Activated naive CD4-positive, alpha-beta T cell treated with Interleukin-2 at 50 U/mL for 16 hours (primary cell): ENCODE measurements around the gene YKT6.
"Not testable (repeated sequence)": the region's sequence is repeated elsewhere in the genome, so short reads cannot be mapped to it uniquely, and the experiment has no call there.

Experiments used
- DNase-seq: peaks from one replicate; pipeline ENCODE4 v3.0.0-alpha.2; 2020

Gene YKT6

GRCh38 chr7:44172803-44173424 lies 27.9 kb upstream of the YKT6 start:
- DNase-seq, result no peak

DNA sequence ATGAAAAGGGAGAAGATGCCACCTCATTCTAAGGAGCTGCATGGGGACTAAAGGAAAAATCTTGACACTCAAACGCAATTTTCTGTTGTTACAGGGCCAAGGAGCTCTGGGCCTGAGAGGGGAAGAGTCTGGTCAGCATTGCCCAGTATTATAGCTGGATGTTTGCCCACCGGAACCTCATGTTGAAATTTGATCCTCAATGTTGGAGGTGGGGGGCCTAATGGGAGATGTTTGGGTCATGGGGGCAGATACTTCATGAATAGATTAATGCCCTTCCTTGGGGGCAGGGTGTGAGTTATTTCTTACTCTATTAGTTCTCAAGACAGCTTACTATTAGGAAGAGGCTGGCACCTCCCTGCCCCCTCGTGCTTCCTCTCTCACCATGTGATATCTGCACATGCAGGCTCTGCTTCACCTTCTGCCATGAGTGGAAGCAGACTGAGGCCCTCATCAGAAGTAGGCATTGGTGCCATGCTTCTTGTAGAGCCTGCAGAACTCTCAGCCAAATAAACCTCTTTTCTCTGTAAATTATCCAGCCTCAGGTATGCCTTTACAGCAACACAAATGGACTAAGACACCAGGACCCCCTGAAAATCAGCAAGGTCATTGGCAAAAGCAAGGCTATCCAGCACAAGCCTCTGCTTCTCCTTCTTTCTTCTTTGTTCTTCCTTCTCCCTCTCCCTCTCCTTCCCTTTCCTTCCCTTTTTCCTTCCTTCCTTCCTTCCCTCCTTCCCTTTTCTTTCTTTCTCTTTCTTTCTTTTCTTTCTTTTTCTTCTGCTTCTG lies 26.7 kb upstream of the YKT6 start:
- no peak for DNase-seq

- not testable (repeated sequence) for DNase-seq
Observed at GRCh38 chr7:44174694-44174948, 26.2 kb upstream of the YKT6 start.

- no peak for DNase-seq
Observed at GRCh38 chr7:44175730-44176129, 25.0 kb upstream of the YKT6 start.

DNA sequence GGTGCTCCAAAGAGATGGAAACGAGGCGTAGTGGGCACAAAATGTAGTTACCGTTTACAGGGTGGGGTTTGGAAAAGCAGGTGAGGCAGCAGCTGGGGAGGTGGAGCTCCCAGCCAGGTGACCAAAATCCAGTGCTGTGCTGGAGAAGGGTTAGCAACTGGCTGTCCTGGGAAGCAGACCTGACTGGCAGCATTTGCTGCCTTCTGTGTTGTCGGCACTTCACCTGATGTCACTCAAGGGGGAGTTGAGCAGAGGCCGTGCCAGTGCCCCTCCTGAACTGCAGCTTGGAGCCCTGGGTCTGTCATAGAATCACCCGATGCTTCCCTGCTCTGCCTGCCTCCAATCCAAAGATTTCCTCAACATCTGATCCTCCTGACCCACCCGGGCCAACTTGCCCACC lies 24.3 kb upstream of the YKT6 start:
- no peak for DNase-seq

GRCh38 chr7:44177570-44178131 lies 23.1 kb upstream of the YKT6 start:
- no peak for DNase-seq

- DNase-seq, result no peak
Observed at GRCh38 chr7:44180631-44181030, 20.1 kb upstream of the YKT6 start.

DNA sequence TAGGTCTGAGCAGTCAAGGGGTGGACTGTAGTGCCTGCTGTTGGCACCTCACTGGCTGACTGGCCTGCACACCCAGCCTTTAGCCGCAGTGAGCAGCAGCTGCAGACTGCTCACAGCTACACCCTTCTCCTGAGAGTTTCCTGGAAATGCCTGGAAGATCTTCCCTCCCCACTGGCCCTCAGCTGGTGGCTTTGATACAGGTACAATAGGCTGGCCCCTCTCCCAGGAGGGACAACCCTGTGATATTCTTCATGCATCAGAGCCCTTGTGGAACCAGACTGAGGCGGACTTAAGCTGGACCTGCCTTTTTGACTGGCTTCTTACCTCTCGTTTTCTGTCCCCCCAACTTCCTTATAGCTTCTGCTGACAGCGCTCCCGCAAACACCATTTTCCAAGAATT lies 18.0 kb upstream of the YKT6 start:
- no peak for DNase-seq

DNA sequence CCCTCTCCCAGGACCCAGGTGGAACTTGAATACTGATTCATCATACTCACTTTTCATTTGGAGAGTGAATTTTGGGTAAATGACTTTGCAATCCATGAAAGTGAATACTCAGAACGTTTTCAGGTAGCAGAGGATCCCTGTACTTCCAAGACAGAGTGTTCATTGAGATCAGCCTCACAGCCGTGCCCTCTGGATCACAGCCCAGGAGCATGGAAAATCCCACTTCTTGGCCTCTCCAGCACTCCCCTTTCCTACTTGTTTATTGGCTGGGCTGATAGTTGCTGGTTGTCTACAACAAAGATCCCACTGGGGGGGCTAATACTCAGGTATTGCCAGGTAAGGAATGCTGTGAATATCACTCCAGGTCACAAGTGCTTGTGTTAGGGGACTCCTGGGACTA lies 17.4 kb upstream of the YKT6 start:
- no peak for DNase-seq

DNA sequence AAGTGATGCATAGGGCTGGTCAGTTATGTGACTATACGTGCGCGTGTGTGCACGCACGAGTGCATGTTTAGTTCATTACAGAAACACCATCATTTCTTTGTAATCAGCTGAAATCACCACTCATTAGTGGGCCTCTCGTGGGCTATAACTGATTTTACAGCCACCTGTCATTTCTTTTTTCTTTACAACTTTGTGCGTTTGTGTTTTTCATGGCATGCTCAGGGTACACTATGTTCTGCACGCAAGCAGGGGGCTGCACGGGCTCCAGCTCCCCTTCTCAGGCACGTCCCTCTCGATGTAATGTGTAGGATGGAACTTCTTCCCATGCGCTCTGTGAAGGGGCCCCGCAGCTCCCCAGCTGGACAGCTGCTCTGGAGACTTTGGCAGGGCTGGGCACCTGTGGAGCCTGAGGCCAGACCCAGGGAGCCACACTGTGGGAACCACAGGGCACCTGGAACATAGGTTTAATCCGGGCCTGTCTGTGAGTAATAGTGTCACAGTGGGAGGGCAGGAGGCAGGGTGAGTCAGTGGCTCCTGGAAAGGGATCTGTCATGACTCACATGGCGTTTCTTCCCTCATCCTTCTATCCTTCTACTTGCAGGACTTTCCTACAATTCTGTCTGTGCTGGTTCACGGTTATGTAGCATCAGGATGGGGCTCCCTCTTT lies 16.4 kb upstream of the YKT6 start:
- DNase-seq, result no peak

DNA sequence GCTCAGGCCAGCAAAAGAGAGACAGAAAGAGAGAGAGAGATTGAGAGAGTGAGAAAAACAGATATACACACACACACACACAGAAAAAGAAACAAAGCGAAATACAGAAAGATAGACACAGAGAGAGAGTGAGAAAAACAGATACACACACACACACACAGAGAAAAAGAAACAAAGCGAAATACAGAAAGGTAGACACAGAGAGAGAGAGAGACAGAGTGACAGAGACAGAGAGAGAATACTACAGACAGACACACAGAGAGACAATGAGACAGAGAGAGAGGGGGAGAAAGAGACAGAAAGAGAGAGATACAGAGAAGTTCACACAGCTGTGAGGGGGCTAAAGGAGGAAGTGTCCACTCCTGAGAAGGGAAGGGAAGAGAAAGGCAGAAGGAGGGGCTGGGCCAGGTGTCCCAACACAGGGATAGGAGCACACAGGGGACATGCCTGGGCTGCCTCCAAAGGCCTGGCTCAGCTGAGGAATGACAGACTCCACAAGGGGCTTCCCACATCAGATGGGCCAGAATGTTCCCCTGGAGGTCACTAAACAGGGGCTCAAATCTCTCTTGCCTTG lies 15.8 kb upstream of the YKT6 start:
- DNase-seq, result no peak

GRCh38 chr7:44185729-44186128 lies 15.0 kb upstream of the YKT6 start:
- DNase-seq, result no peak

DNA sequence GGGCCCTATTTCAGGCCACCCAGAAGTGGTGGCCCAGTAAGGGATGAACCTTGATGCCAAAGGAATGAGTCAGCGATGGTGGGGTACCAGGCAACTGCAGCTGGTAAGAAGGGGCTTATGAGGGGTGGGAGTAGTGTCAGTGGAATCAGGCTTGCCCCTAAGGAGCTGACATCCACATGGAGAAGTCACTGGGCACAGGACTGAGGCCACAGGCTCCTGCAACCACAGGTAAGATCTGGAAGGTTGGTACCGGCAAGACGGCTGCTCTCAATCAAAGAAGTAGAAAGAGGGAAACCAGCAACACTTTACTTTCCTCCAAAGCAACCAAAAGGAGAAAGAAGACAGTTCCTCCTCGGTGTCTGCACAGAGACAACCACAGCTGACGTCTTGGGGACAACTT lies 14.0 kb upstream of the YKT6 start:
- DNase-seq, result no peak

DNA sequence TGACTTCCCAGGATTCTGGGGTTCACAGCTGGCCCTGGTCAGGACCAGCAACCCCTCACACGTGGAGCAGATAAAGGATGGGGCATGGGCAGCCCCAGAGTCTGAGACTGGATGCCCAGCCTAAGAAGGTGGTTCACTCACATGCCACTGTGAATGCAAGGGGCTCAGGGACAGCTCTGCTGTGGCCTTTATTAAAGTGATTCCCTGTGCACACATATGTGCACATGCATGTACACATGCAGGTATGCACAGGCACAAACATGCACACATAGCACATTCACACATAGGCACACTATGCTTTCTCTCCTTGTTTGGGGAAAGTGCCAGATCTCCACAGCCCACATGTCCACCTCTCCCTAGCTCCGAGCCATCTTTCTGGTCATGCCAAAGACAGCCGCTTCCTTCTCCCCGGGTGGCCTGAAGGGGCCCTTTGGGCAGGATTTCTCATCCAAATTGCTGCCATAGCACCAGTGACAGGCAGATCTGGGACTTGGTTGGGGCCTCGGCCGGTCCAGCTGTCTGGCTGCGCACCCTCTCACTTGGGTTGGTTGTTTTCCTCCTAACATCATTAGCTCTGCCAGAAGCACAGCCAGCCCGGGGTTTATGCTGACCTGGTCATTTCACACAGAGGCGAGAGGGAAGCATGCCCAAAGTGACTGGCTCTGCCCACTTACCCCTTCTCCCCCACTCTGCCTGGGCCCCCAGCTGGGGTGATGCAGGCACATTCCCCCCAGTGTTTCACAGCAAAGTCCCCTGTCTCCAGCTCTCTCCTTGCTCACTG lies 13.0 kb upstream of the YKT6 start:
- no peak for DNase-seq

- no peak for DNase-seq
Observed at GRCh38 chr7:44188480-44189225, 12.1 kb upstream of the YKT6 start.

GRCh38 chr7:44189286-44189992 lies 11.3 kb upstream of the YKT6 start, which contains the start of gene GCK:
TSS of gene GCK (minus strand) at chr7:44189439. CDS start at chr7:44188953, 486 bp downstream.
- DNase-seq, result no peak

GRCh38 chr7:44189993-44190872 lies 10.5 kb upstream of the YKT6 start:
- DNase-seq, result no peak

DNA sequence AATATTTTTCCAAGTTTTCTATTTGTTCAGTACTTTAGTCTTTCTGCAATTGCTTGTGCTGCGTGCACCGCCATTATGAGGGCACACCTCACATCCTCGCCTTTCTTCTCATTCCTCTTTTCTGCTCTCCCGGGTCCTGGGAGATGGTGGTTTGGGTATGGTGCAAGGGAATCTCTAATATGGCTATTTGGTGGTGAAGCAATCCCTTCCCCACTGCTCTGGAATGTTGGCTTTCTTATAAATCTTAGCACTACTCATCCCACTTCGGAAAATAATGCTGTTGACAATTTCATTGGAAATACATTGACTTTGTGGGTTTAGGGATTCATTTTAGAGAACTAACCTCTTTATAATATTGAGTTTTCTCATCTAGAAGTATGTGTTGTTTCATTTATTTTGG lies 9.6 kb upstream of the YKT6 start:
- no peak for DNase-seq

DNA sequence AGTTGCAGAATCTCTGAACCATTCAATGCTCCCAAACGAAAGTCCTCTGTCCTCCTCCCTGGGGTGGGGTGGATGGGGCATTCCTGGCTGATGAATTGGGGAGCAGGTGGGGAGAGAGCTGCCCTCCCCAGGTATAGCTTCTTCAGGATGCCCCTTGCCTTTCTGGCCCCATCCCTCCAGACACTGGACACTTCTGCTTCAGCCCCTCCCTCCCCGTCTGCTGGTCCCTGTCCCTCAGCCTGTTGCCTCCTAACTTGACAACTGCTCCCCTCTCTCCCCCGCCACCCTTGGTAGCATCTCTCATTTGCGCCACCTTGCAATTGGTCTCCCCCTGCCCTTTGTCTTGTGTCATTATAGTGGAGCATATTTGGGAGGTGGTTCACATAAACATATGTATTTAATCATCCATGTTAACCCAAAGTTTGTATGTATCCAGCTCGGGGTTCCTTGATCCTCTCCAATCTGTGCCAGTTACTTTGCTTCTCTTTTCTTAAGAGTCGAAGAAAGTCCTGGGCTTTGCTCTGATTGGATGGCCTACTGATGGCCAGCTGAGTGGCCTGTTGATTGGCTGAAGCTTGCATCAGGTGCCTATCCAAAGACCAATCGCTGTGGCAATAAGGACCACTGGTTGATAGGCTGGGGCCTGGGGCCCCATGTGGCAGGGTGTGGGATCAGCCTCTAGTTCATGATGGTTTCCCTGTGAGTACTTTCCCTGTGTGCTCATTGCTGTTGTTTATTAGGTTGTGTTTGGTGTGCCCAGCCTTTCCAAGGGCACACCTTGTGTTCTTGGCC lies 7.6 kb upstream of the YKT6 start:
- DNase-seq, result no peak

- peak; percentile 54 for DNase-seq
Observed at GRCh38 chr7:44194069-44194468, 6.7 kb upstream of the YKT6 start.
